Suprapubic skin (tissue), 4 donors: ENCODE results near the gene R3HCC1L. TPM values are rescaled to one million over a fixed set of nuclear protein-coding genes. Genes with fewer than 3 reads are reported as not detected.
A peak's percentile ranks its signal among the peaks of the same experiment; 100 is the strongest.

Experiments used
- DNase-seq, 2 donors: peaks; one replicate each; pipeline ENCODE4 v3.0.0-alpha.2; 2019; ENCODE audit warnings: low spot score in 2 of 2
- H3K27ac ChIP-seq: fragments of 200-600 bp; sonication (generic); one replicate; pipeline ENCODE4 v1.5.1; 2019
- H3K27me3 ChIP-seq: fragments of 200-600 bp; sonication (generic); one replicate; pipeline ENCODE4 v1.5.1; 2019
- H3K36me3 ChIP-seq: fragments of 200-600 bp; sonication (generic); one replicate; pipeline ENCODE4 v1.5.1; 2019
- H3K4me1 ChIP-seq: fragments of 200-600 bp; sonication (generic); one replicate; pipeline ENCODE4 v1.5.1; 2019
- H3K4me3 ChIP-seq: fragments of 200-600 bp; sonication (generic); one replicate; pipeline ENCODE4 v1.5.1; 2019; ENCODE audit warnings: mild to moderate bottlenecking
- H3K9me3 ChIP-seq: fragments of 200-600 bp; sonication (generic); one replicate; pipeline ENCODE4 v1.5.1; 2019
- CTCF ChIP-seq, 2 donors: fragments of 200-600 bp in 1 of 2; fragments of 450-650 bp in 1 of 2; sonication (generic) in 1 of 2; IDR thresholded peaks; one replicate each; pipeline ENCODE4 v1.5.1; 2016 to 2019; ENCODE audit warnings: antibody characterized with exemption in 2 of 2, mild to moderate bottlenecking in 1 of 2, moderate library complexity in 1 of 2
- EP300 ChIP-seq: sonication (generic); formaldehyde crosslinking; IDR thresholded peaks from one replicate; pipeline ENCODE4 v1.6.1; 2017; ENCODE audit warnings: antibody characterized with exemption
- POLR2A ChIP-seq, 2 donors: fragments of 450-650 bp; IDR thresholded peaks; one replicate each; pipeline ENCODE4 v1.6.1; 2017; ENCODE audit warnings: antibody characterized with exemption in 2 of 2, mild to moderate bottlenecking in 2 of 2, moderate library complexity in 2 of 2
- POLR2AphosphoS5 ChIP-seq, 3 donors: sonication (generic); formaldehyde crosslinking; IDR thresholded peaks; one replicate each; pipeline ENCODE4 v1.6.1; 2017; ENCODE audit warnings: antibody characterized with exemption in 3 of 3
- WGBS: methylation state at CpG from one replicate; pipeline ENCODE4 v1.1.5; 2018; 5-methylcytosine and 5-hydroxymethylcytosine counted together
- total RNA-seq, 4 donors: library from RNA; depleted of rRNA; stranded (reverse); fragments of >200 nt; gene quantifications; one replicate each; pipeline ENCODE4 v1.1.0, GENCODE V29; 2016

The R3HCC1L gene
- total RNA-seq, 4 donors from 2014 or later, result 7.9 to 17.5 (median 9.7) TPM

DNA sequence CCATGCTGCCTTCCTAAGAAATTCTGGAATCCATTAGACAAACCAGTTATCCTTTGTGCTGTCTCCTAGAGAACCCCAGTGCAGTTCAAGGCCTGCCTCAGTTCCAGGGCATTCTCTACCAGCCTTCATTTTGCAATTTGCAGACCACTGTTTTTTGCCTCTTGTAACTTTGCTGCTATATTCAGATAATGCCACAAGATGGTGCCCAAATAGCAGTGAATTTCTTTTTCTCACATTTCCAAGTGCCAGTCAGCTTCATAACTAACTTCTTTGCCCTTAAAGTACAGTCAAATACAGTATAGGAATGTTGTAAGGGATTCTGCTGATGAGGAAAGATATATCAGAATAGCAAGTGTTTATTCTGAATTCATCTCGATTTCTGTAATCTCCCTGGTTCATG is 108.4 kb downstream of the R3HCC1L start:
- 77% methylated on average over 1 of the region's 1 CpG for WGBS
- no peak for DNase-seq
- TF ChIP-seq POLR2A (IDR thresholded peaks at IDR 0.05) (no peak), CTCF (IDR thresholded peaks at IDR 0.05) (peak in 1 of 2 donors; percentile 18), POLR2AphosphoS5 (IDR thresholded peaks at IDR 0.05) (no peak), EP300 (no peak)
- peaks cover 45% of the 10 kb centered on the region for H3K36me3 ChIP-seq
- H3K27ac ChIP-seq, result no peak overlapping the region
- no peak overlapping the region for H3K4me3 ChIP-seq
- H3K9me3 ChIP-seq, result no peaks in the 10 kb centered on the region
- H3K4me1 ChIP-seq, result peaks cover 3% of the 10 kb centered on the region
- no peaks in the 10 kb centered on the region for H3K27me3 ChIP-seq

DNA sequence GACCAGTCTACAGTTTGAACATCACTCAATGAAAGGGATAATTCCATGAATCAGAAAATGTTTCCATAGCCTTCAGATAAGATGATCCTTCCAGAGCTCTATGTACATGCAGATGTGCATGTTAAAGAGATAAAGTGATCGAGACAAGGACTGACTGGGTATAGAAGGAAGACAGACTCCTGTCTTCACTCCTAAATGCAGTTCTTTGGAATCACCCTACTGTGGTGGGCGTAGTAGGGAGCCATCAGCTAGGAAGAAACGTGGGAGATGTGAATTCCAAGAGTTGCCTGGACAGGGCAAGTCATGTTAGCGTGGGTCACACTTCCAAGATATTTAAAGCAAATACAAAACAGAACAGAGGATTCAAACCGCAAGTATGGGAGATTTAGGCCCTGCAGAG is 109.7 kb downstream of the R3HCC1L start:
- no peak overlapping the region for H3K27ac ChIP-seq
- TF ChIP-seq POLR2AphosphoS5 (IDR thresholded peaks at IDR 0.05) (no peak), EP300 (no peak), POLR2A (IDR thresholded peaks at IDR 0.05) (no peak), CTCF (IDR thresholded peaks at IDR 0.05) (no peak)
- no peaks in the 10 kb centered on the region for H3K9me3 ChIP-seq

GRCh38 chr10:98244586-98244985 is 110.1 kb downstream of the R3HCC1L start:
- no peaks in the 10 kb centered on the region for H3K27me3 ChIP-seq
- no peak for DNase-seq
- TF ChIP-seq EP300, result no peak
- no peak for TF ChIP-seq POLR2A (IDR thresholded peaks at IDR 0.05)
- no peak for TF ChIP-seq CTCF (IDR thresholded peaks at IDR 0.05)
- no peak for TF ChIP-seq POLR2AphosphoS5 (IDR thresholded peaks at IDR 0.05)
- no peak overlapping the region for H3K4me3 ChIP-seq
- H3K27ac ChIP-seq, result no peak overlapping the region
- peaks cover 58% of the 10 kb centered on the region for H3K36me3 ChIP-seq
- H3K4me1 ChIP-seq, result peaks cover 3% of the 10 kb centered on the region
- H3K9me3 ChIP-seq, result no peaks in the 10 kb centered on the region
- 60% methylated on average over 2 of the region's 2 CpGs for WGBS

More for the DNA sequence above, 109.7 kb downstream of the R3HCC1L start:
- peaks cover 3% of the 10 kb centered on the region for H3K4me1 ChIP-seq
- DNase-seq, result no peak
- no peaks in the 10 kb centered on the region for H3K27me3 ChIP-seq
- H3K36me3 ChIP-seq, result peaks cover 57% of the 10 kb centered on the region
- H3K4me3 ChIP-seq, result no peak overlapping the region
- WGBS, result 84% methylated on average over 5 of the region's 5 CpGs

GRCh38 chr10:98246911-98247805 is 112.7 kb downstream of the R3HCC1L start:
- Histone ChIP-seq H3K27me3 (no peaks in the 10 kb centered on the region), H3K36me3 (peaks cover 56% of the 10 kb centered on the region), H3K4me1 (peaks cover 7% of the 10 kb centered on the region), H3K27ac (peak overlapping the region; percentile 28), H3K9me3 (no peaks in the 10 kb centered on the region), H3K4me3 (no peak overlapping the region)
- no peak for TF ChIP-seq CTCF (IDR thresholded peaks at IDR 0.05)
- no peak for TF ChIP-seq POLR2AphosphoS5 (IDR thresholded peaks at IDR 0.05)
- TF ChIP-seq EP300, result no peak
- TF ChIP-seq POLR2A (IDR thresholded peaks at IDR 0.05), result no peak
- WGBS, result 53% methylated on average over 6 of the region's 6 CpGs
- DNase-seq, result no peak

- Histone ChIP-seq H3K4me3 (no peak overlapping the region), H3K27ac (no peak overlapping the region), H3K9me3 (no peaks in the 10 kb centered on the region), H3K27me3 (no peaks in the 10 kb centered on the region), H3K4me1 (peaks cover 13% of the 10 kb centered on the region), H3K36me3 (peaks cover 62% of the 10 kb centered on the region)
- TF ChIP-seq EP300 (no peak), POLR2AphosphoS5 (IDR thresholded peaks at IDR 0.05) (no peak), POLR2A (IDR thresholded peaks at IDR 0.05) (no peak), CTCF (IDR thresholded peaks at IDR 0.05) (no peak)
- WGBS, result 94% methylated on average over 4 of the region's 4 CpGs
- no peak for DNase-seq
Observed at GRCh38 chr10:98248018-98248417, 113.6 kb downstream of the R3HCC1L start.
